HG02759 (cell line): ENCODE data around the gene NLRP4.
"Not testable (repeated sequence)": the region's sequence is repeated elsewhere in the genome, so short reads cannot be mapped to it uniquely, and the experiment has no call there.

Experiments used
- ATAC-seq: cut with Tn5 transposase; IDR thresholded peaks from one replicate; pipeline ENCODE4 v1.9.1; 2021; ENCODE audit warnings: mild to moderate bottlenecking, moderate library complexity; ENCODE audit not compliant: unreplicated experiment

The NLRP4 gene

DNA sequence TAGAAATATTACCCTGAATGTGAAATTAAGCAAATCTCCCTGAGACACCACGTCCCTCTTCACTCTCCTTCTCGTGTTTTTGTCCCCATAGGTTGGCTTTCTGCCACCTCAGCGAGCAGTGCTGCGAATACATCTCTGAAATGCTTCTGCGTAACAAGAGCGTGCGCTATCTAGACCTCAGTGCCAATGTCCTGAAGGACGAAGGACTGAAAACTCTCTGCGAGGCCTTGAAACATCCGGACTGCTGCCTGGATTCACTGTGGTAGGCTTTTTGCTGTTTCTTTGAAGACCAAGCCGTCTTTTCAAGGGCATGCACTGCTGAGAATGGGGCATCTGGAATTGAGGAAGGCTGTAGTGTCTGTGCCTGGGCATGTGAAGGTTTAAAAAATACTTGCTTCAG lies 34.4 kb downstream of the NLRP4 start:
- no peak for ATAC-seq

GRCh38 chr19:55877211-55877610 lies 40.9 kb downstream of the NLRP4 start:
- ATAC-seq: no peak

GRCh38 chr19:55882626-55883025 lies 46.3 kb downstream of the NLRP4 start:
- no peak for ATAC-seq

DNA sequence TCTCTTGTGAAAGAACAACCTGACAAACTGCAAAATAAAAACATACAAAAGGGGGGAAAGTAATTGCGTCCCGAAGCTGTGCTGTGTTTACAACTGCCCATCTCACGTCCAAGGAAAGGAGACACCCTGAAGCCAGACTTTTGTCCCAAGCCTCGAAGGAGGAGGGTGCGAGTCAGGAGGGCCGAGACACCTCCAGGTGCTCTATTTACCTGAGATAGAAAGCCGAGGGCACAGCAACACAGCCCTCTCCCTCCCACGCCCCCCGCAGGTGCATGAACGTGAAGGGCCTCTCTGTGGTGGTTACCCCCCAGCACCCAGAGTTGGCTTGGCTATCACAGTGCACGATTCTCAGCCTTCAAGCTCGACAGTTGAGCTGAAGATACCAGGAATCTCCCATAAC lies 62.6 kb downstream of the NLRP4 start:
- no peak for ATAC-seq

- no peak for ATAC-seq
Observed at GRCh38 chr19:55901369-55902079, 65.2 kb downstream of the NLRP4 start.

DNA sequence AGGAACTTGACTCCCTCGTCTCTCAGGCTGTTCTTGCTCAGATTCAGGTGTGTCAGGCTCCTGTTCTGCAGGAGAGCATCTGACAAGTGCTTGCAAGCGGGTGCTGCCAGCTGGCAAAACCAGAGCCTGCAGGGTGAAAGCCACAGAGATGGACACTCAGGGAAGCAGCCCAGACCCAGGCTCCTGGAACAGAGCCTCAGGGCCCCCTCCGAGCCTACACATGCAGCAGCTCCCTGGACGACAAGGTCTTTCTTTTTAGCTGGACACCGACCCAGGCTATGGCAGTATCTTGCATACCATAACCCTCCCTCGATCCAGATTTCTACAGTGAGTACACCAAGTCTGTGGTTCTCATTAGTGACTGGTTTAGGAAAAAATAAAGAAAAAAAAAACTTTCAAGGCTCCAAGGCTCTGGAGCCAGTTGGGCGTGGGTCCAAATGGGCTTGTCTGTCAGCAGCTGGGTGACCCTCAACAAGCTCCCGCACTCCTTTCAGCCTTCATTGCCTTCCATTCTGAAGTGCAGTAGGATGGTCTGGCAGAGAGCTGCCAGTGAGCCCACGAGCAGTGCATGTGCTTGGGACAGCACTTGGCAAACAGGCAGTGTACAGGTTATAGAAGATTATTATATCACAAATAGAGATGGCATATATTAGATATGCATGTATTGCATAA lies 65.9 kb downstream of the NLRP4 start:
- no peak for ATAC-seq

DNA sequence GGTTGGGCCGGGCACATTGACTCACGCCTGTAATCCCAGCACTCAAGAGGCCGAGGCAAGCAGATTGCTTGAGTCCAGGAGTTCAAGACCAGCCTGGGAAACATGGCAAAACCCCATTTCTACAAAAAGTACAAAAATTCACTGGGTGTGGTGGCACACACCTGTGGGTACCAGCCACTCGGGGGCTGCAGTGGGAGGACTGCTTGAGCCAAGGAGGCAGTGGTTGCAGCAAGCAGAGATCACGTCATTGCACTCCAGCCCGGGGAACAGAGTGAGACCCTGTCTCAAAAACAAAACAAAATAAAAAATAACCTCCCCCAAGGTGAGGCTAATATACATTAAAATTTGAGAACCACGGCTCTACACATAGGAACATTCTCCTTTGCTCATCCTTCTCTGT lies 70.9 kb downstream of the NLRP4 start:
- ATAC-seq: no peak

- ATAC-seq: no peak
Observed at GRCh38 chr19:55907746-55908145, 71.4 kb downstream of the NLRP4 start.

DNA sequence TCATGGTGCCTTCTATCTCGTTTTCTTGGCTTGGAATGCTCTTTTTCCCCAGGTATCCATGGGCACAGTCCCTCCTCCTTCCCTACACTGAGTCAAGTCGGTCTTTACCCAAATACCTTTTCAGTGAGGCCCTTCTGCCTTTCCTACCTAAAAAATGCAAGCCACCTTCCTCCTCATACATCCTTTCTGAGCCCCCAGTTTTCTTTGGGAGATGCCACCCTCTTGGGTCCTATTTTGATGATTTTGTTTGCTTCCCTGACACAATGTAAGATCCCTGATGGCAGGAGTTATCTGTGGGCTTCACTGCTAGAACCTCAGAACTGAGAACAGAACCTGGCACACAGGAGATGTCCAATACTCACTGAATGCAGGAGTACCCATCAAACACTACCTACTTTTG lies 73.5 kb downstream of the NLRP4 start:
- no peak for ATAC-seq

DNA sequence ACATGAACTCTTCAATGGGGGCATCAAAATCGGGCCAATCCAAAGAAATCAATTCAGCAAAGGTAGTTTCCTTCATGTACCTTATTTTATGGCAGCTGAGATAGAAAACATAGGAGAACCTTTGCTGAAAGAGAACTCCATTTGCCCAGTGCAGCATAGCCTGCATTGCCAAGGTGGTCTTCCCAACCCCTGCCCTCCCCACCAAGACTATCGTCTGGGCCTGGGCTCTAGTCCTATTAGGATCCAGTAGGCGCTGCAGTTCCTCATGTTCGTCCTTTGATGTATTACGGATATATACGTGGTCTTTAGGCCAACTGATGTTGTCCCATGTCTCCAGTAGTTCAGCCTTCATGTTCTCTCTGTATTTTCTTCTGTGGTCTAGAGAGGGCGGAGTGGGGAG lies 76.6 kb downstream of the NLRP4 start:
- ATAC-seq: no peak

DNA sequence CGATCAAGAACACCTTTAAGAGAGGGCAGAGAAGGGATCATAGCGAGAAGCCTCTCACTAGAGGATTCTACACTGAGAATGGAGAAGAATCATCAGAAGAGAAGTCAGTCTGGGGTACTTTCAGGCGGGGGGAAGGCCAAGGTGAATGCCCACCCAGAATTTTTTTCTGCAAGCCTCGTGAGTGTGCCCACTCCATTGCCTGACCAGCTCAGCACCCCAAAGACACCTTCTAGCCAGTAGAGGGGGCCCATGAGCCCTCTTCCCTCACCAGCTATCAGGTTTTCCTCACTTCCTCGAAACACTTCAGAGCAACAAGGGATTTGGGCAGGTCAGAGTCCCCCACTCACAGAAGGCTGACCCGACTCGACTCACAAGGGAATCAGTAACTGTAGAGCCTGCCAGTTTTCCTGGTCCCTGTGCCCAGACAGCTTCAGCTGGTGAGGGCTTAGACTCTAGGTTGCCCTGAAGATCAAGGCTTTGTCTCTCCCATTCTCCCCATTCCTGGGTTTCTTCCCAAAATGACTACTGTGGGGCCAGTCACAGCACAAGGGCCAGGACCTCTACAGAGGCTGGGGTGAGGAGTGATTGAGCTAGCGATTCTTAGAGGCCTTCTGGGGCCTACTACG lies 77.4 kb downstream of the NLRP4 start:
- no peak for ATAC-seq

DNA sequence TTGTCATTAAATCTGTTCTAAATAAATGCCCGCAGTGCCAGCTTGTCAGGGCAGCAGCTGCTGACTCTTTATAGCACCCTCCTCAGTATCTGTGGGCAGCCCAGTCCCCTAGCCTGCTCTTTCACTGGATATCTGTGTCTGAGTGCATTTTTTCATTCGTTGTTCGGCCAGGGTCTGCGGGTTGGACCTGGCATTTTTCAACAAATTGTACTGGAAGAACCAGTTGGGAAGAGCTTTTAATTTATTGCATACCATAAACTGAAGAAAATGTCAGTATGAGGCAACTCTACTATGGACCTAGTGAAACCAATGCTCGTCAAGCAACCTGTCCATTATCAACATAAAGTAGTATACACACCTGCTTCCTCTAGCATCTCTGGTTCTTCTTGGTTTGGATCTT lies 87.2 kb downstream of the NLRP4 start:
- ATAC-seq: no peak

DNA sequence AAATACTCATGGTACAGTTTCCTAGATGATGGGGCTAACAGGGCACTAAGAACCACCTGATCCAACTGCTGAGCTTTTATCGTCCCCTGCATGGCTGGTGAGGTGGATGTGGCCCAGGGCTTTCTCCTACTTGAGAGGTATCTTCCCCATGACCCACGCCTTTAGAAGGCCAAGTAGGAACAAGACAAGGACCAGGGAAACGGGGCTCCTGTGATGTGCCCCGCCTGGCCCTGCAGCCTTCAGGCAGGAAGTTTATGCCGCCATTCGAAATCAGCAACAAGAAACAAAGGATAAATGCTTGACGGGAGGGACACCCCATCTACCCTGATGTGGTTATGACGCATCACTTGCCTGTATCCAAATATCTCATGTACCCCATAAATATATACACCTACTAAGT lies 91.7 kb downstream of the NLRP4 start:
- no peak for ATAC-seq

DNA sequence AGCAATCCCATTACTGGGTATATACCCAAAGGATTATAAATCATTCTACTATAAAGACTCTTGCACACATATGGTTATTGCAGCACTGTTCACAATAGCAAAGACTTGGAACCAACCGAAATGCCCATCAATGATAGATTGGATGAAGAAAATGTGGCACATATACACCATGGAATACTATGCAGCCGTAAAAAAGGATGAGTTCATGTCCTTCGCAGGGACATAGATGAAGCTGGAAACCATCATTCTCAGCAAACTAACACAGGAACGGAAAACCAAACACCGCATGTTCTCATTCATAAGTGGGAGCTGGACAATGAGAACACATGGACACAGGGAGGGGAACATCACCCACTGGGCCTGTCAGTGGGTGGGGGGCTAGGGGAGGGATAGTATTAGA lies 92.9 kb downstream of the NLRP4 start:
- not testable (repeated sequence) for ATAC-seq

DNA sequence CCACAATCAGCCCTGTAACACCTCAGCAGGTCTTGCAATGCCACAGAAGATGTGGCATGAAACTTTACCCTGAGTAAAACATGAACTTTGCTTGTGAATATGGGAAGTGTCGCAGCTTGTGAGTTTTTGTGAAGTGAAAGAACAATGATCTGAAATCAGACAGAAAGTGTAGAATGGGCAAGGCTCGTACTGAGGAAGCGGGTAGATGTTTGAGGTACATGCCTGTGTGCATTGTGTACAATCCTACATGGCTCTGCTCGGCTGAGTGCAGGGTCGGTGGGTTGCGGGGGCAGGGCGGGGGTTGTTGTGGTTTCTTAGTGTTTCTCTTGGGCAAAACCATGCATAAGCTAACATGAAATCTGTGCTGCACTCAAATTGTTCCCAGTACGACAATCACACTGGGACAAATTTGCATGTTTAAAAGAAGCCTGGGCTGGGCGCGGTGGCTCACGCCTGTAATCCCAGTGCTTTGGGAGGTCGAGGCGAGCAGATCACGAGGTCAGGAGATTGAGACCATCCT lies 94.7 kb downstream of the NLRP4 start:
- ATAC-seq: no peak
